GM23248 (cell line): ENCODE results near the gene SART3.

ENCODE experiments used
- EZH2 ChIP-seq: fragments of 200-600 bp; sonication (generic); IDR thresholded peaks from 2 replicates; pipeline ENCODE4 v1.6.1; 2018; ENCODE audit warnings: antibody characterized with exemption, mild to moderate bottlenecking; ENCODE audit not compliant: insufficient read depth, poor library complexity, severe bottlenecking
- EZH2phosphoT487 ChIP-seq: fragments of 200-600 bp; sonication (generic); IDR thresholded peaks from 2 replicates; pipeline ENCODE4 v1.6.1; 2018; ENCODE audit warnings: antibody characterized with exemption, moderate library complexity, mild to moderate bottlenecking, low read depth; ENCODE audit not compliant: insufficient read depth

- TF ChIP-seq EZH2 (no peak), EZH2phosphoT487 (no peak)
These were observed 36.0 kb upstream of the SART3 start for GRCh38 chr12:108596854-108597558.
